ENCODE measurements around the gene ILK. TPM values are rescaled to one million over a fixed set of nuclear protein-coding genes. Genes with fewer than 3 reads are reported as not detected.

Gene ILK
- total and polyA plus RNA-seq, 2 of the 13 experiments (the other 11 are each of a cell fraction or from before 2014, with no cell fraction given), result 70.3 to 108 TPM

DNA sequence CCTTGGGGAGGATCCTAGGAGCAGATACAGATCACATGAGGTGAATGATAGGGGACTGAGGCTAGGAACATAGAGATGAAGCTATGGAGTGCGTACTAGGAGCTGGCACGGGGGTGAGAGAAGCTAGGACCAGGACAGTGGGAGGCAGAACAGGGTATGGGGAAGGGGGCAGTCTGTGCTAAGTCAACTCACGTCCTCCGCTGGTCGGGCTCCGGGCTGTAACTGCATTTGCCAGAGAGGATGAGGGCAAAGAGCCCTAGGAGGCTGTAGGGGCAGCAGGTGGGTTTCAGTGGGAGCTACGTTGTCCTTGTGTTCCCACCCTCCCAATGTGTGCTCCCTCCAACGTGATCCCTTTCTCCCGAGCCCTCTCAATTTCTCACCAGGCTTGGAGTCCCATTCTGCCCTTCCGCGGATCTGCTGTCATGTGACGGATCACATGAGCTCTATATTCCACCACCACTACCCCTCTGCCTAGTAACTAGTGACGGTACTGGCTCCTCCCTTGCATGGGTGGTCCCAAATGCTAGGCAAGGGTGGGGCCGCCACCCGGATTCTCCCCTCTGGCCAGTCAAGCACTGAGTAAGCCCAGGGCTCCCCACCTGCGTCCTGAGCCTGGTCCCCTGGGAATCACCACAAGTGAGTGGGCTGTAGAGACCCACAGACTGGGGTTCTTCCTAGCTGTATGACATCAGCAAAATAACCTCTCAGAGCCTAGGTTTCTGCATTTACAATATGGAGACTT is 15.6 kb downstream of the ILK start, which contains the start of gene TPP1 (continued):
- TF ChIP-seq AFF4 (CRISPR knock-in tag; IDR thresholded peaks at IDR 0.05) (no peak), U2AF2 (IDR thresholded peaks at IDR 0.05; ENCODE audit: low read depth, low read length) (no peak), SP1 (IDR thresholded peaks at IDR 0.05) (no peak), SP1 (CRISPR knock-in tag; IDR thresholded peaks at IDR 0.05) (peak; percentile 87), BORCS8-MEF2B (CRISPR knock-in tag; IDR thresholded peaks at IDR 0.05) (no peak), NR3C1 (CRISPR knock-in tag; IDR thresholded peaks at IDR 0.05) (no peak), BHLHE40 (IDR thresholded peaks at IDR 0.05; ENCODE audit: low read length) (peak; percentile 83), ZNF136 (CRISPR knock-in tag; IDR thresholded peaks at IDR 0.05; ENCODE audit: low read depth) (no peak), THAP8 (CRISPR knock-in tag; IDR thresholded peaks at IDR 0.05; ENCODE audit: borderline replicate concordance) (no peak), SNAI1 (CRISPR knock-in tag; IDR thresholded peaks at IDR 0.05; ENCODE audit: borderline replicate concordance) (no peak), ATM (IDR thresholded peaks at IDR 0.05; ENCODE audit: borderline replicate concordance) (no peak), ZNF546 (CRISPR knock-in tag; conservative IDR thresholded peaks at IDR 0.05) (no peak), MIXL1 (CRISPR knock-in tag; IDR thresholded peaks at IDR 0.05) (0 out of 2 replicates have a peak, but pooled peaks have one; percentile 32), ATF1 (CRISPR knock-in tag; IDR thresholded peaks at IDR 0.05) (peak; percentile 93)
- TF ChIP-seq, protein P1, sequence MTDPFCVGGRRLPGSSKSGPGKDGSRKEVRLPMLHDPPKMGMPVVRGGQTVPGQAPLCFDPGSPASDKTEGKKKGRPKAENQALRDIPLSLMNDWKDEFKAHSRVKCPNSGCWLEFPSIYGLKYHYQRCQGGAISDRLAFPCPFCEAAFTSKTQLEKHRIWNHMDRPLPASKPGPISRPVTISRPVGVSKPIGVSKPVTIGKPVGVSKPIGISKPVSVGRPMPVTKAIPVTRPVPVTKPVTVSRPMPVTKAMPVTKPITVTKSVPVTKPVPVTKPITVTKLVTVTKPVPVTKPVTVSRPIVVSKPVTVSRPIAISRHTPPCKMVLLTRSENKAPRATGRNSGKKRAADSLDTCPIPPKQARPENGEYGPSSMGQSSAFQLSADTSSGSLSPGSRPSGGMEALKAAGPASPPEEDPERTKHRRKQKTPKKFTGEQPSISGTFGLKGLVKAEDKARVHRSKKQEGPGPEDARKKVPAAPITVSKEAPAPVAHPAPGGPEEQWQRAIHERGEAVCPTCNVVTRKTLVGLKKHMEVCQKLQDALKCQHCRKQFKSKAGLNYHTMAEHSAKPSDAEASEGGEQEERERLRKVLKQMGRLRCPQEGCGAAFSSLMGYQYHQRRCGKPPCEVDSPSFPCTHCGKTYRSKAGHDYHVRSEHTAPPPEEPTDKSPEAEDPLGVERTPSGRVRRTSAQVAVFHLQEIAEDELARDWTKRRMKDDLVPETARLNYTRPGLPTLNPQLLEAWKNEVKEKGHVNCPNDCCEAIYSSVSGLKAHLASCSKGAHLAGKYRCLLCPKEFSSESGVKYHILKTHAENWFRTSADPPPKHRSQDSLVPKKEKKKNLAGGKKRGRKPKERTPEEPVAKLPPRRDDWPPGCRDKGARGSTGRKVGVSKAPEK (CRISPR knock-in tag; IDR thresholded peaks at IDR 0.05; ENCODE audit: borderline replicate concordance), result no peak
- TF ChIP-seq, protein P2, sequence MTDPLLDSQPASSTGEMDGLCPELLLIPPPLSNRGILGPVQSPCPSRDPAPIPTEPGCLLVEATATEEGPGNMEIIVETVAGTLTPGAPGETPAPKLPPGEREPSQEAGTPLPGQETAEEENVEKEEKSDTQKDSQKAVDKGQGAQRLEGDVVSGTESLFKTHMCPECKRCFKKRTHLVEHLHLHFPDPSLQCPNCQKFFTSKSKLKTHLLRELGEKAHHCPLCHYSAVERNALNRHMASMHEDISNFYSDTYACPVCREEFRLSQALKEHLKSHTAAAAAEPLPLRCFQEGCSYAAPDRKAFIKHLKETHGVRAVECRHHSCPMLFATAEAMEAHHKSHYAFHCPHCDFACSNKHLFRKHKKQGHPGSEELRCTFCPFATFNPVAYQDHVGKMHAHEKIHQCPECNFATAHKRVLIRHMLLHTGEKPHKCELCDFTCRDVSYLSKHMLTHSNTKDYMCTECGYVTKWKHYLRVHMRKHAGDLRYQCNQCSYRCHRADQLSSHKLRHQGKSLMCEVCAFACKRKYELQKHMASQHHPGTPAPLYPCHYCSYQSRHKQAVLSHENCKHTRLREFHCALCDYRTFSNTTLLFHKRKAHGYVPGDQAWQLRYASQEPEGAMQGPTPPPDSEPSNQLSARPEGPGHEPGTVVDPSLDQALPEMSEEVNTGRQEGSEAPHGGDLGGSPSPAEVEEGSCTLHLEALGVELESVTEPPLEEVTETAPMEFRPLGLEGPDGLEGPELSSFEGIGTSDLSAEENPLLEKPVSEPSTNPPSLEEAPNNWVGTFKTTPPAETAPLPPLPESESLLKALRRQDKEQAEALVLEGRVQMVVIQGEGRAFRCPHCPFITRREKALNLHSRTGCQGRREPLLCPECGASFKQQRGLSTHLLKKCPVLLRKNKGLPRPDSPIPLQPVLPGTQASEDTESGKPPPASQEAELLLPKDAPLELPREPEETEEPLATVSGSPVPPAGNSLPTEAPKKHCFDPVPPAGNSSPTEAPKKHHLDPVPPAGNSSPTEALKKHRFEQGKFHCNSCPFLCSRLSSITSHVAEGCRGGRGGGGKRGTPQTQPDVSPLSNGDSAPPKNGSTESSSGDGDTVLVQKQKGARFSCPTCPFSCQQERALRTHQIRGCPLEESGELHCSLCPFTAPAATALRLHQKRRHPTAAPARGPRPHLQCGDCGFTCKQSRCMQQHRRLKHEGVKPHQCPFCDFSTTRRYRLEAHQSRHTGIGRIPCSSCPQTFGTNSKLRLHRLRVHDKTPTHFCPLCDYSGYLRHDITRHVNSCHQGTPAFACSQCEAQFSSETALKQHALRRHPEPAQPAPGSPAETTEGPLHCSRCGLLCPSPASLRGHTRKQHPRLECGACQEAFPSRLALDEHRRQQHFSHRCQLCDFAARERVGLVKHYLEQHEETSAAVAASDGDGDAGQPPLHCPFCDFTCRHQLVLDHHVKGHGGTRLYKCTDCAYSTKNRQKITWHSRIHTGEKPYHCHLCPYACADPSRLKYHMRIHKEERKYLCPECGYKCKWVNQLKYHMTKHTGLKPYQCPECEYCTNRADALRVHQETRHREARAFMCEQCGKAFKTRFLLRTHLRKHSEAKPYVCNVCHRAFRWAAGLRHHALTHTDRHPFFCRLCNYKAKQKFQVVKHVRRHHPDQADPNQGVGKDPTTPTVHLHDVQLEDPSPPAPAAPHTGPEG (CRISPR knock-in tag; IDR thresholded peaks at IDR 0.05), result no peak
